ENCODE results near the gene PDE6H.

DNA sequence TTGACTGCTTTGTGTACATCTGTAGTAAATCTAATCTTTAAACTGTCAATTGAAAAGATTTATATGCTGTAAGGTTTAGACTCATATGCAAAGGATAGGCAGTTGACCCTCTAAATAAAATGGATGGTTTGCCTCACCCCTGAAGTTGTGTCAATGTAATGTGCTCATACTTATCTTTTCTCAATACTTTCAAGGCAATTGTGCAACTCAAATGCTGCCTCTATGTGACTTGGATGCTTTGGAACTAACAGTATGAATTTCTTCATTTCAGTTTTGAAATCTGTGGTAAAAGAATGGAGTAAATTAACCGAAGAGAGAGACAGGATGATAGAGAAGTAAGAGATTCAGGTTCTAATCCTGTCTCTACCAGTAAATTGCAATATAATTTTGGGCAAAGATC is 9.7 kb downstream of the PDE6H start:
- TF ChIP-seq, protein P1, sequence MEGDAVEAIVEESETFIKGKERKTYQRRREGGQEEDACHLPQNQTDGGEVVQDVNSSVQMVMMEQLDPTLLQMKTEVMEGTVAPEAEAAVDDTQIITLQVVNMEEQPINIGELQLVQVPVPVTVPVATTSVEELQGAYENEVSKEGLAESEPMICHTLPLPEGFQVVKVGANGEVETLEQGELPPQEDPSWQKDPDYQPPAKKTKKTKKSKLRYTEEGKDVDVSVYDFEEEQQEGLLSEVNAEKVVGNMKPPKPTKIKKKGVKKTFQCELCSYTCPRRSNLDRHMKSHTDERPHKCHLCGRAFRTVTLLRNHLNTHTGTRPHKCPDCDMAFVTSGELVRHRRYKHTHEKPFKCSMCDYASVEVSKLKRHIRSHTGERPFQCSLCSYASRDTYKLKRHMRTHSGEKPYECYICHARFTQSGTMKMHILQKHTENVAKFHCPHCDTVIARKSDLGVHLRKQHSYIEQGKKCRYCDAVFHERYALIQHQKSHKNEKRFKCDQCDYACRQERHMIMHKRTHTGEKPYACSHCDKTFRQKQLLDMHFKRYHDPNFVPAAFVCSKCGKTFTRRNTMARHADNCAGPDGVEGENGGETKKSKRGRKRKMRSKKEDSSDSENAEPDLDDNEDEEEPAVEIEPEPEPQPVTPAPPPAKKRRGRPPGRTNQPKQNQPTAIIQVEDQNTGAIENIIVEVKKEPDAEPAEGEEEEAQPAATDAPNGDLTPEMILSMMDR (IDR thresholded peaks at IDR 0.05), result no peak
- TF ChIP-seq BHLHE40 (IDR thresholded peaks at IDR 0.05; ENCODE audit: low read depth, low read length) (no peak), SMC3 (IDR thresholded peaks at IDR 0.05) (no peak), EP300 (IDR thresholded peaks at IDR 0.05) (no peak), POLR2A (IDR thresholded peaks at IDR 0.05; ENCODE audit: low read length) (no peak), CHD4 (IDR thresholded peaks at IDR 0.05; ENCODE audit: borderline replicate concordance) (no peak), POLR2AphosphoS2 (conservative IDR thresholded peaks at IDR 0.05; ENCODE audit: low read length) (no peak), KDM5A (IDR thresholded peaks at IDR 0.05) (no peak), MYC (IDR thresholded peaks at IDR 0.05; ENCODE audit: borderline replicate concordance, low read length) (no peak), NFE2L2 (conservative IDR thresholded peaks at IDR 0.05; ENCODE audit: low read length) (no peak), HDAC2 (IDR thresholded peaks at IDR 0.05) (no peak), JUN (IDR thresholded peaks at IDR 0.05) (no peak)
- TF ChIP-seq, protein P2, sequence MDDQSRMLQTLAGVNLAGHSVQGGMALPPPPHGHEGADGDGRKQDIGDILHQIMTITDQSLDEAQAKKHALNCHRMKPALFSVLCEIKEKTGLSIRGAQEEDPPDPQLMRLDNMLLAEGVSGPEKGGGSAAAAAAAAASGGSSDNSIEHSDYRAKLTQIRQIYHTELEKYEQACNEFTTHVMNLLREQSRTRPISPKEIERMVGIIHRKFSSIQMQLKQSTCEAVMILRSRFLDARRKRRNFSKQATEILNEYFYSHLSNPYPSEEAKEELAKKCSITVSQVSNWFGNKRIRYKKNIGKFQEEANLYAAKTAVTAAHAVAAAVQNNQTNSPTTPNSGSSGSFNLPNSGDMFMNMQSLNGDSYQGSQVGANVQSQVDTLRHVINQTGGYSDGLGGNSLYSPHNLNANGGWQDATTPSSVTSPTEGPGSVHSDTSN (IDR thresholded peaks at IDR 0.05), result no peak
- TF ChIP-seq, protein P3, sequence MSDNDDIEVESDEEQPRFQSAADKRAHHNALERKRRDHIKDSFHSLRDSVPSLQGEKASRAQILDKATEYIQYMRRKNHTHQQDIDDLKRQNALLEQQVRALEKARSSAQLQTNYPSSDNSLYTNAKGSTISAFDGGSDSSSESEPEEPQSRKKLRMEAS (IDR thresholded peaks at IDR 0.05), result no peak

All from A549 (cell line).